MM.1S (cell line): ENCODE results near the gene BATF3.

Source experiments
- CTCF ChIP-seq: fragments of 300-600 bp; sonication (generic); IDR thresholded peaks from 2 replicates; pipeline ENCODE4 v1.5.1; 2016; ENCODE audit warnings: antibody characterized with exemption, low read length, mixed read lengths
- EZH2phosphoT487 ChIP-seq: fragments of 300-600 bp; sonication (generic); IDR thresholded peaks from 2 replicates; pipeline ENCODE4 v1.6.1; 2018; ENCODE audit warnings: antibody characterized with exemption, low read length

DNA sequence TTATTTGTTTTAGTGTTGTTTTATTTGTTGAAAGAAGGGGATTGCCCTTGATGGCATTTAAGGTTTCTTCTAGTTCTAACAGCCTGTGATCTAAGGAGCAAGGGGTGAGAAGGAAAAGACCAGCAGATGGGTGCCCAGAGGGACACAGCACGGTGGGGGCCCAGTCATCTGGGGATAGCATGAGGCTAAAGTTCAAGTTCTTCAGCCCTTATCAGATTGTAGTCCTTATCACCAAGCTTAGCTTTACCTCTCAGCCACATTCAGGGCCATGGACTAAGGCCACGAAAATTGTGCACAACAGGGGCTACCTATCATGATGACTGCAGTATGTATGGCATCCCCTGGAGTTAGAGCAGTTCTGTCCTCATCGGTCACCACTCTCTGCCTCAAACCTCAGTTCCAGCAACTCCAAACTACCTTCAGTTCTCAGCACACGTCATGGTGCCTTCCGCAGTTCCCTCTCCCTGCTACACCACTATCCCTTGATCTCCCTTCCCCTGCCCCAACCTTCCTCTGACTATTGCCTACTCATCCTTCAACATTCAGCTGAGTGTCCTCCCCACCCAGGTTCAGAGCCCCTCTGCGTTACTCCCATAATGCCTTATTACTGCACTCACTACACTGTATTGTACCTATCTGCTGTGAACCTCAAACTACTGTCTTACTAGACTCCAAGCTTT lies 54.6 kb downstream of the BATF3 start:
- no peak for TF ChIP-seq CTCF
- TF ChIP-seq EZH2phosphoT487 = no peak
